K562 (cell line): Measurements from ENCODE around the gene ZFP92. TPM values are rescaled to one million over a fixed set of nuclear protein-coding genes. Genes with fewer than 3 reads are reported as not detected.

Source experiments
- ARID1B ChIP-seq: fragments of 450-650 bp; IDR thresholded peaks from 2 replicates; pipeline ENCODE4 v1.6.1; 2016; ENCODE audit warnings: antibody characterized with exemption, mild to moderate bottlenecking, inconsistent platforms
- CTBP1 ChIP-seq: fragments of 450-650 bp; IDR thresholded peaks from 2 replicates; pipeline ENCODE4 v1.6.1; 2016; ENCODE audit warnings: borderline replicate concordance
- EP300 ChIP-seq: IDR thresholded peaks from 2 replicates; pipeline ENCODE4 v1.6.1; 2012; ENCODE audit warnings: low read length, improper control_type of control experiment
- MAFK ChIP-seq: IDR thresholded peaks from 2 replicates; pipeline ENCODE4 v1.6.1; 2011; ENCODE audit warnings: low read length, improper control_type of control experiment
- MED1 ChIP-seq: sonication (generic); formaldehyde crosslinking; IDR thresholded peaks from 2 replicates; pipeline ENCODE4 v1.8.1; 2023; ENCODE audit warnings: missing genetic modification reagents, borderline replicate concordance
- MYC ChIP-seq, 2 experiments: fragments of 250-450 bp in 1 of 2; sonication (Bioruptor Pico) in 1 of 2; IDR thresholded peaks; 2 replicates each; pipeline versions ENCODE4 v1.5.1 to v1.6.1; 2012 to 2021; ENCODE audit warnings: low read depth in 2 of 2, borderline replicate concordance in 1 of 2, improper control_type of control experiment in 1 of 2, low read length in 1 of 2, mild to moderate bottlenecking in 1 of 2, moderate library complexity in 1 of 2
- POLR2AphosphoS2 ChIP-seq: IDR thresholded peaks from 2 replicates; pipeline ENCODE4 v1.6.1; 2012; ENCODE audit warnings: low read length, improper control_type of control experiment
- TEAD1 ChIP-seq, 2 experiments: fragments of 450-650 bp in 1 of 2; sonication (generic) in 1 of 2; formaldehyde crosslinking; IDR thresholded peaks; 2 replicates each; pipeline versions ENCODE4 v1.4.0 to v1.8.0; 2020 to 2022; ENCODE audit warnings: mild to moderate bottlenecking in 2 of 2, missing genetic modification reagents in 1 of 2
- ZC3H8 ChIP-seq: fragments of 450-650 bp; IDR thresholded peaks from 2 replicates; pipeline ENCODE4 v1.6.1; 2017
- ZNF232 ChIP-seq: sonication (generic); formaldehyde crosslinking; IDR thresholded peaks from 2 replicates; pipeline ENCODE4 v1.8.0; 2022; ENCODE audit warnings: mild to moderate bottlenecking, missing genetic modification reagents
- polyA plus RNA-seq, 8 experiments: library from polyadenylated mRNA; depleted of rRNA in 4 of 8; stranded (reverse) in 5 of 8; unstranded in 3 of 8; fragments of >200 nt; fragmentation: Nextera tagmentation in 2 of 8; fragmentation: Illumina TruSeq in 1 of 8; extraction: Ambion mirVana in 2 of 8; extraction: Trizol in 1 of 8; gene quantifications; 2 replicates each; pipeline versions ENCODE4 v1.2.1 to v1.2.3, GENCODE V29; 2011 to 2014; ENCODE audit warnings: inconsistent platforms in 1 of 8, missing spikeins in 1 of 8
- total RNA-seq, 7 experiments: library from RNA; depleted of rRNA in 6 of 7; stranded (reverse); fragments of >200 nt in 6 of 7; fragmentation: Illumina TruSeq in 2 of 7; extraction: Trizol in 2 of 7; gene quantifications; 2 replicates each; pipeline versions ENCODE4 v1.2.1 to v1.2.3, GENCODE V29; 2011 to 2021; ENCODE audit warnings: low replicate concordance in 1 of 7
- TF ChIP-seq, protein P1 (sequence below): fragments of 450-650 bp; IDR thresholded peaks from 2 replicates; pipeline ENCODE4 v1.6.1; 2016; ENCODE audit warnings: mild to moderate bottlenecking, moderate library complexity
- TF ChIP-seq, protein P2 (sequence below): fragments of 200-800 bp; sonication (Bioruptor generic); IDR thresholded peaks from 2 replicates; pipeline ENCODE4 v1.6.1; 2017; ENCODE audit warnings: missing genetic modification characterization, missing compliant biosample characterization
- TF ChIP-seq, protein P3 (sequence below), 2 experiments: IDR thresholded peaks; 2 replicates each; pipeline ENCODE4 v1.6.1; 2011; ENCODE audit warnings: borderline replicate concordance in 1 of 2, control low read depth in 1 of 2, low read depth in 1 of 2, low read length in 1 of 2, mild to moderate bottlenecking in 1 of 2, mixed read lengths in 1 of 2, moderate library complexity in 1 of 2; ENCODE audit not compliant: insufficient read depth in 1 of 2, insufficient read length in 1 of 2, poor library complexity in 1 of 2, severe bottlenecking in 1 of 2; ENCODE audit errors: extremely low read depth in 1 of 2

ZFP92 gene
- total and polyA plus RNA-seq, 9 of the 15 experiments (the other 6 are each of a cell fraction or from before 2014, with no cell fraction given), result 0.32 to 3.3 (median 1.8) TPM

DNA sequence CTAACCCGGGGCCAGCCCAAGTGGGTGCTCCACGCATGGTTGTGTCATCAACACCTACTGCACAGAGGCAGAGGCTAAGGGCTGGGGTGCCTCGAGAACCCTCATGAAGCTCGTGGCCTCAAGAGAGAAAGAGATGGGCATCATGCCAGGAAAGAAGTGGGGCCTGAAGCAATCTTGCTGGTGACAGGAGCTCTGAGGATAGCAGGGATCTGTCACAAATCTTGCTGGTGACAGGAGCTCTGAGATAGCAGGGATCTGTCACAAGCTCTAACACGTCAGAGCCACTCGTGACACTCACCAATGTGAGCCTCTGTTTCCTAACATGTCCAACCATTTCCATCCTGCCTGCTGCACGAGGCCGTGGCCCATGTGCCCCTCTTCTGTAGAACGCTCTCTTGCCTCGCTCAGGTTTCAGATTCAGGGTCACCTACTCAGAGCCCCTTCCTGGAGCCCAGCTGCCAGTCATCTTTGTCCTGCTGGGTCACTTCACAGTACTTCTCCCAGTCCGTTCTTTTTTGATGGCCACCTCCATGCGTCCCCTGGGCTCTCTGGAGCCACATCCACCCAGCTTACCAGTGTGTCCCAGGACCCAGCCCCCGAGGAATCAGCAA is 31.2 kb upstream of the ZFP92 start (continued):
- peak; percentile 41; the same call in 1 of the 2 replicates for TF ChIP-seq MYC (IDR thresholded peaks at IDR 0.05; ENCODE audit: low read depth, low read length)
- 0 out of 2 replicates have a peak, but pooled peaks have one; percentile 47 for TF ChIP-seq MYC (CRISPR knock-in tag; IDR thresholded peaks at IDR 0.05; ENCODE audit: borderline replicate concordance, low read depth)
- TF ChIP-seq, protein P1, sequence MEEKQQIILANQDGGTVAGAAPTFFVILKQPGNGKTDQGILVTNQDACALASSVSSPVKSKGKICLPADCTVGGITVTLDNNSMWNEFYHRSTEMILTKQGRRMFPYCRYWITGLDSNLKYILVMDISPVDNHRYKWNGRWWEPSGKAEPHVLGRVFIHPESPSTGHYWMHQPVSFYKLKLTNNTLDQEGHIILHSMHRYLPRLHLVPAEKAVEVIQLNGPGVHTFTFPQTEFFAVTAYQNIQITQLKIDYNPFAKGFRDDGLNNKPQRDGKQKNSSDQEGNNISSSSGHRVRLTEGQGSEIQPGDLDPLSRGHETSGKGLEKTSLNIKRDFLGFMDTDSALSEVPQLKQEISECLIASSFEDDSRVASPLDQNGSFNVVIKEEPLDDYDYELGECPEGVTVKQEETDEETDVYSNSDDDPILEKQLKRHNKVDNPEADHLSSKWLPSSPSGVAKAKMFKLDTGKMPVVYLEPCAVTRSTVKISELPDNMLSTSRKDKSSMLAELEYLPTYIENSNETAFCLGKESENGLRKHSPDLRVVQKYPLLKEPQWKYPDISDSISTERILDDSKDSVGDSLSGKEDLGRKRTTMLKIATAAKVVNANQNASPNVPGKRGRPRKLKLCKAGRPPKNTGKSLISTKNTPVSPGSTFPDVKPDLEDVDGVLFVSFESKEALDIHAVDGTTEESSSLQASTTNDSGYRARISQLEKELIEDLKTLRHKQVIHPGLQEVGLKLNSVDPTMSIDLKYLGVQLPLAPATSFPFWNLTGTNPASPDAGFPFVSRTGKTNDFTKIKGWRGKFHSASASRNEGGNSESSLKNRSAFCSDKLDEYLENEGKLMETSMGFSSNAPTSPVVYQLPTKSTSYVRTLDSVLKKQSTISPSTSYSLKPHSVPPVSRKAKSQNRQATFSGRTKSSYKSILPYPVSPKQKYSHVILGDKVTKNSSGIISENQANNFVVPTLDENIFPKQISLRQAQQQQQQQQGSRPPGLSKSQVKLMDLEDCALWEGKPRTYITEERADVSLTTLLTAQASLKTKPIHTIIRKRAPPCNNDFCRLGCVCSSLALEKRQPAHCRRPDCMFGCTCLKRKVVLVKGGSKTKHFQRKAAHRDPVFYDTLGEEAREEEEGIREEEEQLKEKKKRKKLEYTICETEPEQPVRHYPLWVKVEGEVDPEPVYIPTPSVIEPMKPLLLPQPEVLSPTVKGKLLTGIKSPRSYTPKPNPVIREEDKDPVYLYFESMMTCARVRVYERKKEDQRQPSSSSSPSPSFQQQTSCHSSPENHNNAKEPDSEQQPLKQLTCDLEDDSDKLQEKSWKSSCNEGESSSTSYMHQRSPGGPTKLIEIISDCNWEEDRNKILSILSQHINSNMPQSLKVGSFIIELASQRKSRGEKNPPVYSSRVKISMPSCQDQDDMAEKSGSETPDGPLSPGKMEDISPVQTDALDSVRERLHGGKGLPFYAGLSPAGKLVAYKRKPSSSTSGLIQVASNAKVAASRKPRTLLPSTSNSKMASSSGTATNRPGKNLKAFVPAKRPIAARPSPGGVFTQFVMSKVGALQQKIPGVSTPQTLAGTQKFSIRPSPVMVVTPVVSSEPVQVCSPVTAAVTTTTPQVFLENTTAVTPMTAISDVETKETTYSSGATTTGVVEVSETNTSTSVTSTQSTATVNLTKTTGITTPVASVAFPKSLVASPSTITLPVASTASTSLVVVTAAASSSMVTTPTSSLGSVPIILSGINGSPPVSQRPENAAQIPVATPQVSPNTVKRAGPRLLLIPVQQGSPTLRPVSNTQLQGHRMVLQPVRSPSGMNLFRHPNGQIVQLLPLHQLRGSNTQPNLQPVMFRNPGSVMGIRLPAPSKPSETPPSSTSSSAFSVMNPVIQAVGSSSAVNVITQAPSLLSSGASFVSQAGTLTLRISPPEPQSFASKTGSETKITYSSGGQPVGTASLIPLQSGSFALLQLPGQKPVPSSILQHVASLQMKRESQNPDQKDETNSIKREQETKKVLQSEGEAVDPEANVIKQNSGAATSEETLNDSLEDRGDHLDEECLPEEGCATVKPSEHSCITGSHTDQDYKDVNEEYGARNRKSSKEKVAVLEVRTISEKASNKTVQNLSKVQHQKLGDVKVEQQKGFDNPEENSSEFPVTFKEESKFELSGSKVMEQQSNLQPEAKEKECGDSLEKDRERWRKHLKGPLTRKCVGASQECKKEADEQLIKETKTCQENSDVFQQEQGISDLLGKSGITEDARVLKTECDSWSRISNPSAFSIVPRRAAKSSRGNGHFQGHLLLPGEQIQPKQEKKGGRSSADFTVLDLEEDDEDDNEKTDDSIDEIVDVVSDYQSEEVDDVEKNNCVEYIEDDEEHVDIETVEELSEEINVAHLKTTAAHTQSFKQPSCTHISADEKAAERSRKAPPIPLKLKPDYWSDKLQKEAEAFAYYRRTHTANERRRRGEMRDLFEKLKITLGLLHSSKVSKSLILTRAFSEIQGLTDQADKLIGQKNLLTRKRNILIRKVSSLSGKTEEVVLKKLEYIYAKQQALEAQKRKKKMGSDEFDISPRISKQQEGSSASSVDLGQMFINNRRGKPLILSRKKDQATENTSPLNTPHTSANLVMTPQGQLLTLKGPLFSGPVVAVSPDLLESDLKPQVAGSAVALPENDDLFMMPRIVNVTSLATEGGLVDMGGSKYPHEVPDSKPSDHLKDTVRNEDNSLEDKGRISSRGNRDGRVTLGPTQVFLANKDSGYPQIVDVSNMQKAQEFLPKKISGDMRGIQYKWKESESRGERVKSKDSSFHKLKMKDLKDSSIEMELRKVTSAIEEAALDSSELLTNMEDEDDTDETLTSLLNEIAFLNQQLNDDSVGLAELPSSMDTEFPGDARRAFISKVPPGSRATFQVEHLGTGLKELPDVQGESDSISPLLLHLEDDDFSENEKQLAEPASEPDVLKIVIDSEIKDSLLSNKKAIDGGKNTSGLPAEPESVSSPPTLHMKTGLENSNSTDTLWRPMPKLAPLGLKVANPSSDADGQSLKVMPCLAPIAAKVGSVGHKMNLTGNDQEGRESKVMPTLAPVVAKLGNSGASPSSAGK, result peak; percentile 87
- TF ChIP-seq, protein P2, sequence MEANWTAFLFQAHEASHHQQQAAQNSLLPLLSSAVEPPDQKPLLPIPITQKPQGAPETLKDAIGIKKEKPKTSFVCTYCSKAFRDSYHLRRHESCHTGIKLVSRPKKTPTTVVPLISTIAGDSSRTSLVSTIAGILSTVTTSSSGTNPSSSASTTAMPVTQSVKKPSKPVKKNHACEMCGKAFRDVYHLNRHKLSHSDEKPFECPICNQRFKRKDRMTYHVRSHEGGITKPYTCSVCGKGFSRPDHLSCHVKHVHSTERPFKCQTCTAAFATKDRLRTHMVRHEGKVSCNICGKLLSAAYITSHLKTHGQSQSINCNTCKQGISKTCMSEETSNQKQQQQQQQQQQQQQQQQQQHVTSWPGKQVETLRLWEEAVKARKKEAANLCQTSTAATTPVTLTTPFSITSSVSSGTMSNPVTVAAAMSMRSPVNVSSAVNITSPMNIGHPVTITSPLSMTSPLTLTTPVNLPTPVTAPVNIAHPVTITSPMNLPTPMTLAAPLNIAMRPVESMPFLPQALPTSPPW (CRISPR knock-in tag), result peak; percentile 23; the same call in 1 of the 2 replicates
- TF ChIP-seq, protein P3, sequence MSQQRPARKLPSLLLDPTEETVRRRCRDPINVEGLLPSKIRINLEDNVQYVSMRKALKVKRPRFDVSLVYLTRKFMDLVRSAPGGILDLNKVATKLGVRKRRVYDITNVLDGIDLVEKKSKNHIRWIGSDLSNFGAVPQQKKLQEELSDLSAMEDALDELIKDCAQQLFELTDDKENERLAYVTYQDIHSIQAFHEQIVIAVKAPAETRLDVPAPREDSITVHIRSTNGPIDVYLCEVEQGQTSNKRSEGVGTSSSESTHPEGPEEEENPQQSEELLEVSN (IDR thresholded peaks at IDR 0.05; ENCODE audit: borderline replicate concordance in 1 of 2, extremely low read depth in 1 of 2, insufficient read depth in 1 of 2, insufficient read length in 1 of 2, low read depth in 1 of 2, low read length in 1 of 2, poor library complexity in 1 of 2, severe bottlenecking in 1 of 2), result peak; percentile 41 to 43
- peak in 1 of 2 experiments; percentile 35; a peak in 1 of 4 replicates for TF ChIP-seq TEAD1 (CRISPR knock-in tag; IDR thresholded peaks at IDR 0.05)
- TF ChIP-seq CTBP1, result peak; percentile 14; the same call in 1 of the 2 replicates
- TF ChIP-seq MAFK, result no peak
- peak; percentile 63 for TF ChIP-seq ARID1B
- peak; percentile 64; the same call in 1 of the 2 replicates for TF ChIP-seq EP300
- no peak for TF ChIP-seq ZNF232
- no peak for TF ChIP-seq ZC3H8
- TF ChIP-seq POLR2AphosphoS2, result no peak
- TF ChIP-seq MED1 (CRISPR knock-in tag), result no peak
